RWPE2 (cell line): ENCODE measurements around the gene MMS22L.

ENCODE experiments used
- ATAC-seq: fragments of 200-7000 bp; cut with Tn5 transposase; 3 replicates; pipeline ENCODE4 v1.9.1; 2021; ENCODE audit warnings: low read depth
- DNase-seq: peaks from one replicate; pipeline ENCODE4 v3.0.0-alpha.2; 2020; ENCODE audit warnings: low spot score
- H3K27ac ChIP-seq: fragments of 450-650 bp; 2 replicates; pipeline ENCODE4 v1.5.1; 2017; ENCODE audit warnings: mild to moderate bottlenecking; ENCODE audit not compliant: poor library complexity, severe bottlenecking
- H3K27me3 ChIP-seq: fragments of 250-450 bp; sonication (Bioruptor Pico); 2 replicates; pipeline ENCODE4 v1.5.1; 2021; ENCODE audit warnings: mild to moderate bottlenecking, moderate library complexity; ENCODE audit not compliant: insufficient read depth, poor library complexity, severe bottlenecking
- H3K36me3 ChIP-seq: fragments of 250-450 bp; sonication (Bioruptor Pico); 2 replicates; pipeline ENCODE4 v1.5.1; 2020; ENCODE audit warnings: low read depth, mild to moderate bottlenecking, moderate library complexity
- H3K4me1 ChIP-seq: fragments of 250-450 bp; sonication (Bioruptor Pico); 2 replicates; pipeline ENCODE4 v1.5.1; 2021; ENCODE audit warnings: mild to moderate bottlenecking, moderate library complexity; ENCODE audit not compliant: insufficient read depth, poor library complexity, severe bottlenecking
- H3K4me3 ChIP-seq: fragments of 250-450 bp; sonication (Bioruptor Pico); 2 replicates; pipeline ENCODE4 v1.5.1; 2021; ENCODE audit warnings: mild to moderate bottlenecking, moderate library complexity; ENCODE audit not compliant: severe bottlenecking
- H3K9me3 ChIP-seq: fragments of 250-450 bp; sonication (Bioruptor Pico); 2 replicates; pipeline ENCODE4 v1.5.1; 2021; ENCODE audit warnings: mild to moderate bottlenecking, moderate library complexity; ENCODE audit not compliant: severe bottlenecking
- CTCF ChIP-seq: fragments of 450-650 bp; IDR thresholded peaks from one replicate; pipeline ENCODE4 v1.5.1; 2017; ENCODE audit warnings: mild to moderate bottlenecking, moderate library complexity; ENCODE audit not compliant: poor library complexity, severe bottlenecking

The MMS22L gene

DNA sequence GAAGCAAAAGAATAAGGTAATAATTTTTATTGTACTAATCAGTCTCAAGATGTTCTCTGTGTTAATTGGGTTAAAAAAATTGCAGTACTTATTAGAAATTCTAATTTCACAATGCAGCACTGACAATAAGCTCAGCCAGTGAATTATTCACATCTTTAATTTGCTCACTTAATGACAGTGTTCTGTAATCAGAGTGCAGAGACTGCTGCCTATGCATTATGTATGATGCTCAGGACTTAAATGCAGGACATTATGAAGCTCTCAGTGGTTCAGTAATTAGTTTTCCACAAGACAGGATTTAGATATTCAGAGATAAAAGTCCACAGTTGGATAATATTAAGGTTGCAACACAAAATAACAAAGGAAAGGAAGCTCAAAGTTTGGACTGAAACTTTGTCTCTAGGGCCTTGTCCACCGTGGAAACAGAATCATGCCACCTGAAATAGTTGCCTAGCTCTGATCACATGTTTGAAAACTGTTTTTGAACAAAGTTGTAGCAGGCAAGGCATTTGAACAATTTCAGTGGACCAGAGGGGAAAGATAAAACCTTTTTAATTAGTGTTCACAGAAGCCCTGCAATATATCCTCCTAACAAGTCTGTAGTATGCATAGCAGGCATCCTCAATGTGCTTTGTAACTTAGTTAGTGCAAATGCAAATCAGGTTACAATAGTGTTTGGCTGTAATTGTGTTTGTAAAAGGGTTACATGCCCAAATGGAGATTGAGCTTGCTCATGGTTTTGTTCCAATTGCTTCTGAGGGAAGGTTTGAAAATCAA, 23.7 kb upstream of the MMS22L start:
- Histone ChIP-seq H3K27me3 (no peaks in the 10 kb centered on the region), H3K27ac (no peak overlapping the region), H3K9me3 (no peaks in the 10 kb centered on the region), H3K4me3 (no peak overlapping the region), H3K4me1 (no peaks in the 10 kb centered on the region), H3K36me3 (no peaks in the 10 kb centered on the region)
- no peak for TF ChIP-seq CTCF
- DNase-seq (no peak), ATAC-seq (no peak)

DNA sequence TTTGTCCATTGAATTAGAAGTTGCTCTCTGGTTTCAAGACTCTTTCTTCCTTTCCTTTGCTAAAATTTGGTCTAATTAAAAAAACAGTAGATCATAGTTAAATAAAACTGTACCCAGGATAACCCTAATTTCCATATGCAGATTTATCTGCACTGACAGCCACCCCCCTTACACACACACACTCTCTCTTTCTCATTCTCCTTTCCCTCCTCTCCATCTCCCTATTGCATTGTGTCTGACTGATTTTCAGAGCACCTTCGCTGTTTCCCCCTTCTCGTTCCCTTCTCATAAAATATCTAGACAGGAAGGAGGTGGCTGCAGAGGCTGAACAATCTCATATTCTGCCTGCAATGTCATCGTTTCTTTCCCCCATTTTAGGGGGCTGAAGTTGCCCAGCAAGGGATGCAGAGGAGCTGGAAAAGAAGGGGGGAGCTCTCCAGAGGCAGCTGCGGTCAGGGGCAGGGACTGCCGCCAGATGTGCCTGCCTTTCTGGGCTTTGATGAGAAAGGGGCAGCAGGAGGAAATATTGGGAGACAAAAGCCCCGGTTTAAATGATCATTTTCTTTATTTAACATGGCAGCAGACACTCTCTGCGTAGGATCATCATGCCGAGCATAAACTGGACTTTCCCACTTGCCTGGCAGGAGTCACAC, 22.5 kb upstream of the MMS22L start:
- no peaks in the 10 kb centered on the region for H3K9me3 ChIP-seq
- no peak overlapping the region for H3K4me3 ChIP-seq

DNA sequence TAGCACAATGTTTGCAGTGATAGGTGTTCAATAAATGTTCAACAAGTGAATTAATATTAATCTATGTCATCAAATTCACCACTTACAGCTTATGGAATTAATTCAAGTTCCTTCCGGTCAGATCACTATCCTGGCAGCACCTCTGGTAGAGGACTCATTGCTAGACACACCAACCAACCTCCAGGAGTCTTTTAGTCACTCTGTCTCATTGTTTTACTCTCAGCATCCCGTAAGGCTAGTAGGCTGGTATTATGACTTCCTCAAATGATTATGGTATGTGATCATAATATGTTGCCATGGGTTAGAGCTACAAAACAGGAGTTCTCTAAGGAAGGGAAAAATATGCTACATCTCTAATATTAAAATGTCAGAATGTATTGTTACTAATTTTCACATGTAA, 21.7 kb upstream of the MMS22L start:
- H3K4me1 ChIP-seq: no peaks in the 10 kb centered on the region
- no peak overlapping the region for H3K27ac ChIP-seq
- H3K9me3 ChIP-seq: no peaks in the 10 kb centered on the region
- TF ChIP-seq CTCF: no peak
- no peak for DNase-seq
- no peak overlapping the region for H3K4me3 ChIP-seq
- no peaks in the 10 kb centered on the region for H3K27me3 ChIP-seq
- no peaks in the 10 kb centered on the region for H3K36me3 ChIP-seq
- ATAC-seq: no peak

More for the DNA sequence above, 22.5 kb upstream of the MMS22L start:
- Histone ChIP-seq H3K4me1 (no peaks in the 10 kb centered on the region), H3K27ac (no peak overlapping the region), H3K27me3 (no peaks in the 10 kb centered on the region), H3K36me3 (no peaks in the 10 kb centered on the region)
- no peak for DNase-seq
- no peak for ATAC-seq
- TF ChIP-seq CTCF: no peak

- Histone ChIP-seq H3K4me1 (no peaks in the 10 kb centered on the region), H3K9me3 (no peaks in the 10 kb centered on the region), H3K27me3 (no peaks in the 10 kb centered on the region), H3K4me3 (no peak overlapping the region), H3K36me3 (no peaks in the 10 kb centered on the region), H3K27ac (no peak overlapping the region)
- ATAC-seq (no peak), DNase-seq (no peak)
- no peak for TF ChIP-seq CTCF
These were observed 11.4 kb upstream of the MMS22L start for GRCh38 chr6:97294451-97294850.

- no peak for ATAC-seq
- H3K27me3 ChIP-seq: no peaks in the 10 kb centered on the region
- no peaks in the 10 kb centered on the region for H3K4me1 ChIP-seq
- H3K27ac ChIP-seq: no peak overlapping the region
- H3K36me3 ChIP-seq: no peaks in the 10 kb centered on the region
- no peaks in the 10 kb centered on the region for H3K9me3 ChIP-seq
- no peak for TF ChIP-seq CTCF
- no peak for DNase-seq
- H3K4me3 ChIP-seq: no peak overlapping the region
These were observed 10.2 kb upstream of the MMS22L start for GRCh38 chr6:97293198-97293696.
